Raji (cell line): ENCODE data around the gene EMP3.
A peak's percentile ranks its signal among the peaks of the same experiment; 100 is the strongest.

Experiments used
- POLR2A ChIP-seq: IDR thresholded peaks from 2 replicates; pipeline ENCODE4 v1.6.1; 2011; ENCODE audit warnings: low read depth, low read length, control low read depth; ENCODE audit not compliant: insufficient read depth

Gene EMP3

GRCh38 chr19:48325265-48325910, at the start of gene EMP3:
Gene EMP3, plus strand, starts transcription at chr19:48325552. Its CDS starts 1,293 bp downstream, at chr19:48326845.
- TF ChIP-seq POLR2A = peak; percentile 51; the same call in 1 of the 2 replicates

GRCh38 chr19:48279747-48280146, 45.6 kb upstream of the EMP3 start:
- no peak for TF ChIP-seq POLR2A

GRCh38 chr19:48283908-48284307, 41.4 kb upstream of the EMP3 start:
- TF ChIP-seq POLR2A = no peak

GRCh38 chr19:48284896-48285295, 40.5 kb upstream of the EMP3 start:
- TF ChIP-seq POLR2A = no peak

GRCh38 chr19:48287748-48288147, 37.6 kb upstream of the EMP3 start:
- no peak for TF ChIP-seq POLR2A

- no peak for TF ChIP-seq POLR2A
Measured at GRCh38 chr19:48290401-48290770, 35.0 kb upstream of the EMP3 start.

- no peak for TF ChIP-seq POLR2A
Measured at GRCh38 chr19:48290771-48291488, 34.4 kb upstream of the EMP3 start.

- TF ChIP-seq POLR2A = no peak
Measured at GRCh38 chr19:48292798-48293197, 32.6 kb upstream of the EMP3 start.

GRCh38 chr19:48295458-48295857, 29.9 kb upstream of the EMP3 start:
- TF ChIP-seq POLR2A = no peak

- TF ChIP-seq POLR2A = no peak
Measured at GRCh38 chr19:48296963-48297734, 28.2 kb upstream of the EMP3 start.

GRCh38 chr19:48297975-48298374, 27.4 kb upstream of the EMP3 start:
- no peak for TF ChIP-seq POLR2A

GRCh38 chr19:48301886-48302599, 23.3 kb upstream of the EMP3 start:
- TF ChIP-seq POLR2A = no peak

GRCh38 chr19:48302600-48302959, 22.8 kb upstream of the EMP3 start:
- TF ChIP-seq POLR2A = no peak

- TF ChIP-seq POLR2A = no peak
Measured at GRCh38 chr19:48303367-48303766, 22.0 kb upstream of the EMP3 start.

- TF ChIP-seq POLR2A = no peak
Measured at GRCh38 chr19:48303866-48304265, 21.5 kb upstream of the EMP3 start.
